IPS-NIHi11 (cell line): ENCODE measurements around the gene PDE11A.
"Not testable (repeated sequence)": the region's sequence is repeated elsewhere in the genome, so short reads cannot be mapped to it uniquely, and the experiment has no call there.

Experiments used
- DNase-seq: peaks from one replicate; pipeline ENCODE4 v3.0.0; 2012; ENCODE audit warnings: mixed read lengths, low spot score

PDE11A gene

DNA sequence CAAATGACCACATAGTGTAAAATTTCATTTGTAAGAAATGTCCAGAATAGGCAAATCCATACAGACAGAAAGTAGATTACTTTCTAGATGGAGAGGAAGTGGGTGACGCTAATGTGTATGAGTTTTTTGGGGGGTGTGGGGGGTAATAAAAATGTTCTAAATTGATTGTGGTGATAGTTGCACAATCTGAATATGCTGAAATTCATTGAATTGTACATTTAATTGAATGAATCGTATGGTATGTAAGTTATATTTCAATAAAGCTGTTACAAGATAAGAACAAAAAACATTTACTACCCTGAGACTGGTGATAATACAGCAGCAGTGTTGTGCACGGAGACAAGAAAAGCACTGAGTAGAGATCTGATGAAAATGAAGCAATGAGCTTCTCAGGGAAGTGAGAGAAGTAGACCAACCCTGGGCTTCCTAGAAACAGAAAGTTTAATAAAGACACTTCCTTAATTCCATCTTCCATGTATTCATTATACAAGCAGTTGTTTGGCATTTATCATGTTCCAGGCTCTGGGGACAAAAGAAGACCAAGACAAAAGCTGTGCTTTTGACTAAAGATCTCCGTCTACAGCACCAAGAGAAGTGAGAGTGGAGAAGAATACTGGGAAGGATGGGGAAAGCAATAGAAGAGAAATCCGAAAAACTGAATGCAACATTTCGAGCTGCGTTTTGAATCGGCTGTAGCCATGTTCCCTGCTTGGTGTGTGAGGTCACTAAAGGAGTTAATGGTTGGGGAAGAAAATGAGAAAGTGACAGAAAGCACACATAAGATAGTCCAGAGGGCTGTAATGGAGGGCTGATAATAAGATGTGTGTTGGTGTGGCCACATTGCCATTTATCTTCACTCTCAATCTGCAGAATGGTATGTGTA is 1.8 kb upstream of the PDE11A start:
- DNase-seq: no peak

DNA sequence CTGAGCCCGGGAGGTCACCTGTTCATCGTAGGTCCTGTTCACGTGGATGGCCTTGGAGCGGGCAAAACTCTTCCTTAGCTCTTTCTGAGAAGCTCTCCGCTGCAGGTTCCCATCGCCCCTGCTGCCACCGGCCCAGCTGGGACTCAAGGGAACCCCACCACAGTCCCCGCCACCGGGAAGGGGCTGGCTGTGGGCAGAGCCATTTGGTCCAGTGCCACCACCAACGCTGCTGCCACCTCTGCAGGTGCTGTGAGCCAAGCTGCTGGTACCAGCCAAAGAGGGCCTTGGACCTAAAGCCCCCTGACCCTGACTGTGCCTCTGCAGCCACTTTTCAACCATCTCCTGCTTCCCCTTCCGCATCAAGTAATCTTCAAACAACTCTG is 586 bp downstream of the PDE11A start:
- no peak for DNase-seq

DNA sequence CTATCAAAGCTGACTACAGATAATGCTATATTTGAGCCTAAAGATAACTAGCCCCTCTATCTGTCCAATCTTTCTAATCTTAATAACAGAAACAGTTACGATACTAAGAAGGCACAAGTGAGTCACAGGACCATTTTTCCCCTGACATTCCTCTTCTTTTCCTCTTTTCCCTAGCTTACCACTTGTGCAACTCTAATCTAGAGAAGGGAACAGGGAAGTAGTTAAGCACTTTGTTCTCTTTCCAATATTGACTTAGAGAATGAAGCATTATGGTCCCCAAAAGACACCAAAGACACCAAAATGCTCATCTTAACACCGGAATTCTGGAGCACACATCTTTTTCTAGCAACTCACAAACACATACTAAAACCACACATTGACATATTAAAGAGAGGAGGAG is 1.8 kb downstream of the PDE11A start:
- DNase-seq: no peak

DNA sequence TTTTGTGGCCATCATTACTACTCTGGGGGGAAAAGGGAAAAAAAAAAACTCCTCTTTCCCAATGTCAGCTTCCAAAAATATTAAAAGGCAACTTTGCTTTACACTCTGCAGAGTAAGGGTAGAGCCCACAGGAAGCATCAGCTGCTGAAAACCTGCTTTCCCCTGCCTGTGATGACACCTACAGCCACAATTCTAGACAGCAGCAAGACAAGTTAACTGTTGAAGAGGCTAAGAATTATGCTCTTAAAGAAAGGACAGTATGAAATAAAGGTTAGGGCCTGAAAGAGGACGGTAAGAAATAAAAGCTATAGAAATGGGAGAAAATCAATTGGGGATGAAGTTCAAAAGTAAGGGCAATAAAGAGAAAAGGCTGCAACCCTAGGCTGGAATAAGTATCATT is 3.0 kb downstream of the PDE11A start:
- no peak for DNase-seq

DNA sequence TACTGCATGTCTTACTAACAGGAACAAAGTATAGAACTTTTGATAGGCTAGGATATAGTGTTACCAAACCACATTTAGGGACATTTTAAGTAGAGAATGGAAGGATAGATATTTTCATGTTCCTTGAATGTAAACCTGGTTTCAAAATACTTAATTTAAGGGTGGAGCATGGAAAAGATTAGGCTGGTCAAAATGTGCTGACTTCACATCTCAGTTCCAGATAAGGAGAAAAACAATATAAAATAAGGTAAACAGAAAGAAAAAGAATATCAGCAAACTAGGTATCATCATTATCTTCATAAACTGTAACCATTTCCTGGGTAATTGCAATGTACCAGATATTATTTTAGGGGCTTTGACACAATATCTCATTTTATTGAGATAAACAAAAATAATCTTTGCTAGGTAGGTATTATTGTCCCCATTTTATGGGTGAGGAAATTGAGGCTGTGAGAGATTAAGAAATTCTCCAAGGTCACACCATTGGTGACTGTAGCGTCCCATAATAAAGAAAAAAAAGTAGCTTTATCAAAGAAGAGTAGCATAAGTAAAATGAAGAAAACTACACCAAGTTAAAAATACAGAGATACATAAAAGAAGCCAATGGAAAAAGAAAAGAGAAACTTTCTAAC is 3.6 kb downstream of the PDE11A start:
- no peak for DNase-seq

DNA sequence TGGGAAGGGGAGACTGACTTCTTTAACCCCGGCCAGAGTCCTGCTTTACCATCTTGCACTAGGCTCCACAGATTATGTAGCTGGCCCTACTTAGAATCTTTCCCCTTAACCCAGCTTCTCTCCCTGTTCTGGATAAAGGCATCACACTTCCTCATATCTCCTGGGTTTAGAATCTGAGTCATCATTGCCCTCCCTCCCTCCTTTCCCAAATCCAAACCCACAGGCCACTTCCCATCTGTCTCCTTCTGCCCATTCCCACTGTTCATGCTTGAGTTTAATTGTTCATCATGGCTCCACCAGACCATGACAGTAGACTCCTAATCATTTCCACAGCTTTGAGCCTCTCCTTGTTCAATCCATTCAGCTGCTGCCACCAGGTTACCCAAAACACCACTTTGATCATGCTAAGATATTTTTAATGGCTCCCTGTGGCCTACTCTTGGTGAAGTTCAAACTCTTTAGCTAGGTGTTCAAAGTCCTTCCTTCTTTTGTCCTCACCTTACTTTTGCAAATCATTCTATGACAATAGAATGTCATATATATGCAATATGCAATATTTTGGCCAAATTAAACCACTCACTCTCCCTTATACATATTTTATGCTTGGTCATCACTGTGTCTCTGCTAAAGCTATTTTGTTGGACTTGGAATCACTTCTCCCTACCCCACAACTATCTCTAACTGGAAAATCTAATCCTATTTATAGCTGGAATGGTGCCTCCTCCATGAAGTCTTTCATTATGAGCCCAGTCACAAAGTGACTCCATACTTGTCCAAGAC is 5.5 kb downstream of the PDE11A start:
- DNase-seq: no peak

DNA sequence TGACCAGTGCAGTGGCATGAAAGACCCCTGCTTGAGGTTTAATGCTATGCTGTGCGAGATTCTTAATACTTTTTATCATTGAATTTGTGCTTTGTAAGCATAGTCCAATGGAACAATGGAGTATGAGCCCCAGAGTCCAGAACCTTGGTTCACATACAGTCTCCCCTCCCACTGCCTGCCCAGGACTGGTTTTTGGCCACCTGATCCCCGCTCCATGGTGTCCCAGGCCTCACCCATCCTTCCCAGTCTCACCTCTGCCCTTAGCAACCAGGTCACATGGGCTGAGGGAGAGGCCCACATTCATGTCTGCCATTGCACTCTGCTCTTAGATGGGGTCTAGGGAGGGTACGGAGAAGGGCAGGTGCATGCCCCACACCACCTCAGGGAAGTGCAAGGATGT is 6.3 kb downstream of the PDE11A start:
- DNase-seq: no peak

DNA sequence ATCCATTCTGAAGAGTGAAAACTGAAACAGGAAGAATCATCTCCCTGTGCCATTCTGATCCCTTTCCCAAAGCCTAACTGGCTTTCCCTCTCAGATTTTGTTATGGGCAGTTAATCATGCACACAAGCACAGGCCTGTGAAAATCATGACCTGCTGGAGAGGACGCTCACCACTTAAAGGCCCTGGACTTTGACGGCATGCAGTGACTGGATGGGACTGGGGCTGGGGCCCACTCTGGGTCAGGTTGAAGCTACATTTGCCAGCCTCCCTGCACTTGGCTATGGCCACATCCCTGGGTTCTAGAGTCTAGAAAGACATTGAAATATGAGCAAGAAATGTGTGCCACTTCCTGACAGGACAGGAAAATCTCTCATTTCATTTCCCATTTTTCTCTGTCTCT is 12.9 kb downstream of the PDE11A start:
- DNase-seq: no peak

DNA sequence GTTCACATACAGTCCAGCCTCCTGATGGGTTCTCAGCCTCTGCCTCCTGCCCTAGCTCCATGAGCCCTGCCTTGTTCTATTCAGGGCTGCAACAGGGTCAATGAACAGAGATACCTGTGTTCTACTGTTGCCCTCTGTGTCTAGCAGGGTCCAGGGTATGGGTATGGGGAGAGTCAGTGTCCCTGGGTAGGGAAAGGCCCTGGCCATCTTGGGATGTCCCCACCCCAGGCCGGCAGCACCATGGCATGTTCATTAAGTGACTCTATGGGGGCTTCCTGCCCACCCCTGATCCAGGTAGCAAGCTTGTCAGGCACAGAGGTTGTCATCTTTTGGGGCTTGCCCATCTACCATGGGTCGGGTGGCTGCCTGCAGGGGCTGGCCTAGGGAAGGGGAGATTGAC is 13.5 kb downstream of the PDE11A start:
- no peak for DNase-seq

DNA sequence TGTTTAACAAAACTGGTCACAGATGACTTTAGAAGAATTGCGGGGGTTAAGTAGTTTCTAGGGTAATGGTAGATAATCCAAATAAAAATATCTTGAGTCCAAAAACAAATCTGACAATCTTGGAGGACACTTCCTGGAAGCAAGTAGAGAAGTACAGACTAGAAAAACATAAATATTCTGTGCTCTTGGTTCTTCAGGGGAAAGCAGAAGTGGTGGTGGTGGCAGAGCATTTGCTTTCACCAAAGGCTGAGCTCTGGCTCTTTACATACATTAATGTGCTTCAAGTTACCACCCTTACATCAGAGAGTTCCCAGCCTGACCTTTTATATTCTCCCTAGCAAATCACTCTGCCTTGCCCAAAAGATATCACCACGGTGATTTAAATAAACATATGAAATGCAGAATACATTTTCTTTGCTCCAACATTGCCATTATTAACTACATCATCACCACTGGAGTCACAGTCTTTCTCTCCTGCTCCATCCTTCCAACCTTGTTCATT is 15.3 kb downstream of the PDE11A start:
- no peak for DNase-seq

DNA sequence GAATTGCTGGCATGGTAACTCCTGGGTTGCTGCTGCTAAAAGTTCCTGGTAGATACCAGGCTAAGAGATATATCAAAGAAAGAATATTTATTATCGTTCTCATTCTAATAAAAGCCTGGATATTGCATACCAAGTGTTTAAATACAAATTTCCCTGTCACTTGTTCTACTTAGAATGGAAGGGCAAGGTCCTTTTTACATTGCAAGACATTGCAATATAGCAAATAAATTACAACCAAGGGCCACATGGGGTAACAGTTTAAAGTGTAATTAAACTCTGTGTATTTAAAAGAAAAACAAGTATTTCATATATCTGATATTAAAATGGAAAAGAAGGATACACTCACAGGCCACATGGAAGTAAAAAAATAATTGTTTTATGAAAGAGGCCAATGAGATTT is 16.2 kb downstream of the PDE11A start:
- DNase-seq: no peak

DNA sequence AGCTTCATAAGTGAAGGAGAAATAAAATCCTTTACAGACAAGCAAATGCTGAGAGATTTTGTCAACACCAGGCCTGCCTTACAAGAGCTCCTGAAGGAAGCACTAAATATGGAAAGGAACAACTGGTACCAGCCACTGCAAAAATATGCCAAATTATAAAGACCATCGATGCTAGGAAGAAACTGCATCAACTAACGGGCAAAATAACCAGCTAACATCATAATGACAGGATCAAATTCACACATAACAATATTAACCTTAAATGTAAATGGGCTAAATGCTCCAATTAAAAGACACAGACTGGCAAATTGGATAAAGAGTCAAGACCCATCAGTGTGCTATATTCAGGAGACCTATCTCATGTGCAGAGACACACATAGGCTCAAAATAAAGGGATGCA is 21.3 kb downstream of the PDE11A start:
- not testable (repeated sequence) for DNase-seq

DNA sequence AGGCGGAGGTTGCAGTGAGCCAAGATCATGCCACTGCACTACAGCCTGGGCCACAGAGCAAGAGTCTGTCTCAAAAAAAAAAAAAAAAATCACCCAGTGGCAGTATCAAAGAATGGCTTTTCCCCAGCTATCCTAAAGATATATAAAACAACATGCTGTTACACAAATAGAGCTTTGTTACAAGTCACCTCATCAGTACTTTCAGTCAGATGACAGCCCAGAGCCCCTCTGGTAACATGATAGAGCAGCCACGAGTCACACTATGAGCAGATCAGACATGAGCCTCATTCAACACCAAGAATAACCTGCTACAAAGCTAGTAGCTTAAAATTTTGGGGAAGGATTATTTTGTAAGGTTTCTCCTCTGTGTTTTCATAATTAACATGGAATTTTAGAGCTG is 25.2 kb downstream of the PDE11A start:
- no peak for DNase-seq

DNA sequence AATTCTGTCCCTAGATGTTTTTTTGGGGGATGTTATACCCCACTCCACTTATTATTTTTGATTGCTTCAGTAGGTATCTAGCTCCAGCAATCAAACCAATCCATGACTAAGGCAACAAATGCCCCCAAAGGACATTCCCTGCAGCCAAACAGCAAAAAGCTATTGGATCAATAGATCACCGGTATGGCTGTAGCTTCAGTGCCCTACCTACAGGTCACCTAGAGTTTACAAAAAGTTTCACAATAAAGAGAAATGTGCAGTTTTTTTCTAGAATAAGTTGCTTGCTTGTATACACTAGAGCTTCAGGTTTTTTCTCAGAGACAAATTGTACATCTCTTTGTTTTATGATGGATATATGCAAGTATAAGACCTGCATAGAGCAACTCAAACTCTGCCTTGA is 27.7 kb downstream of the PDE11A start:
- DNase-seq: no peak

DNA sequence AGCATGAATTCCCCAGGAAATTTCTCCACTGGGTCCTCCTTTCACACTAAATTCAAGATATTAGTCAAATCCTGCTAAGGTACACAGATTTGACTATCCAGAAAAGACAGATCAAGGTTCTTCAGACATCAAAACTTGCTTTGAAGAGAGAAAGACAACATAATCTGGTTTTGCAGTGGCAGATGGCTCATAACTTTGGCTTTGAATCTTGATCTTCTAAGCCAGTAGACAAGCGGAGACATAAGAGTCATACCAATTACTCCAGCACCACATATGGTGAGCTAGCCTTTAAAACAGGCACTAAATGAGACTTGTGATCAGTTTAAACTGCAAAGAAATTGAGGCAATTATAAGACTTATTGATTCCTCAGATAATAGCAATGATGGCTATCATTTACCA is 29.3 kb downstream of the PDE11A start:
- DNase-seq: no peak

DNA sequence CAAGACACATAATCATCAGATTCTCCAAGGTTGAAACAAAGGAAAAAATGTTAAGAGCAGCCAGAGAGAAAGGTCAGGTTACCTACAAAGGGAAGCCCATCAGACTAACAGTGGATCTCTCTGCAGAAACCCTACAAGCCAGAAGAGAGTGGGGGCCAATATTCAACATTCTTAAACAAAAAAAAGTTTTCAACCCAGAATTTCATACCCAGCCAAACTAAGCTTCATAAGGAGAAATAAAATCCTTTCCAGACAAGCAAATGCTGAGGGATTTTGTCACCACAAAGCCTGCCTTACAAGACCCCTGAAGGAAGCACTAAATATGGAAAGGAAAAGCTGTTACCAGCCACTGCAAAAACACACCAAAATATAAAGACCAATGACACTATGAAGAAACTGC is 39.0 kb downstream of the PDE11A start:
- DNase-seq: not testable (repeated sequence)

DNA sequence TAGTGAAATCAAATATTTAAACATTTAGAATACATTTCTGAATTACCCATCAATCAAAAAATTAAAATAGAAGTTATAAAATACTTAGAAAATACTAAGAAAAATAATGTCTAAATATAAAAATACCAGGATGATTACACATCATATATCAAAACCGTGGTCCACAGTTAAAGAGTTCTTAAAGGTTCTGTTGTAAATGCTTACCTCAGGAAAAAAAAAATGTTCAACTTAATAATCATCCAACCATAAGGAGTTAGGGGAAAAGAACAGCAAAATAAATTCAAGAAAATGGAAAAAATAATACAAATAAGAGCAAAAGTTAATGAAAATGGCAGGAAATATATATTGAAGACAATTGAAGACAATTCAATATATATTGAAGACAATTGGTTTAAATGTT is 43.2 kb downstream of the PDE11A start:
- DNase-seq: no peak

DNA sequence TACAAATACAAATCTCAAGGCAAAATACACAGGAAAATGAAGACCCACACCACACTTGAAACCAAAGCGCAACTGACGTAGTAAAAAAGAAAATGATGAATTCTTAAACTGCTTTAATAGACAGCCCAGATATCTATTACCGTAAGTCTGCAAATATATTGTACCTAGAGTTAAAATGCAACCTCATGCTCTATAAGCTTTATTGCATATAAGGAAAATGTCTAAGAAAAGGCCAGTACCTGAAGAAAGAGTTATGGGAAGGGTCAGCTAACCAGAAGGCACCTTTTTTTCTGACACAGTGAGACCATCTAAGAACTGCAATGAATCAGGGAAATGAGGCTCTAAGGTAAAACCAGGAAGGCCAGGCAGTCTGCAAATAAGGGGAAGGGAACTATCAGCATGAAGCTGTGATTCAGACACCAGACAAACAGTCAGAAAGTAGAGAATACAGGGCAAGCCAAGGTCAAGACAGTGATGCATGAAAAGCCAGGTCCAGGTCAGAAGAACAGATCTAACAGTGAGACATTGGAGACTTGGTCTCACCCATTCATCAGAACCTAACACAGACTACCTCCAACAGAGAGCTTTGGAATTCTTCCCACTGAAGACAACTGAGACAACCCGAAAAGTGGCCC is 46.9 kb downstream of the PDE11A start:
- no peak for DNase-seq

DNA sequence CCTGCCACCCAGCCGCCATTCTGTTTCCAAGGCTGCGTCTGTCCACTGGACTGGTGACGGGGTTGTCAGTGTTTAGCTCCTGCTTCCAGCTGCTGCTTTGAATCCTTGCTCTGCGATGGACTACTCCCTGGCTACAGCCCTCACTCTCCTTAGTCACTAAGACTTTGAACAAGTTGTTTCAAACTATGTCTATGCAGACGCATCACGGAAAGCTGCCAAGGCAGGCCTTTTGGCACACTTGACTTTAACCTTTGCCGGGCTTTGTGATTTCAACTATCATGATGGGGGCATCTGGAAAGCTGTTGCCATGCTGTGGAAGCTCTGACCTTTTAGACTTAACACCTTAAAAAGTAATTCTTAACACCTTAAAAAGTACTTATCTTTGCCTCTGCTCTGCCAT is 54.4 kb downstream of the PDE11A start:
- no peak for DNase-seq

DNA sequence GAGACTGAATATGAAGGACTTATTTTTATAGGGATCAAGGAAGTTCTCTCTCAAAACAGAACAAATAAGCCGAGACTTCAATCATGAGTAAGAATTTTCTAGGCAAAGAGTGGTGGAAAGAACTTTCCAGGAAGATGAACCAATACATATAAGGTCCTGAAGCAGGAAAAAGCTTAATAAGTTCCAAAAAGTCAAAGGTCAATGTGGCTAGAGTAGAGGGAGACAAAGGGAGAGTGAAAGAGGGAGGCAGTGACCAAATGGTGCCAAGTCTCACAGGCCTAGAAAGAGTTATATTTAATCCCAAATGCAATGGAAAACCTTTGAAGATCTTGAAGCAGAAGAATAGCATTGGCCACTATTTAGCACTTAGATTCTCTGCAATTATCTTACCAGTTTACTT is 56.0 kb downstream of the PDE11A start:
- no peak for DNase-seq

DNA sequence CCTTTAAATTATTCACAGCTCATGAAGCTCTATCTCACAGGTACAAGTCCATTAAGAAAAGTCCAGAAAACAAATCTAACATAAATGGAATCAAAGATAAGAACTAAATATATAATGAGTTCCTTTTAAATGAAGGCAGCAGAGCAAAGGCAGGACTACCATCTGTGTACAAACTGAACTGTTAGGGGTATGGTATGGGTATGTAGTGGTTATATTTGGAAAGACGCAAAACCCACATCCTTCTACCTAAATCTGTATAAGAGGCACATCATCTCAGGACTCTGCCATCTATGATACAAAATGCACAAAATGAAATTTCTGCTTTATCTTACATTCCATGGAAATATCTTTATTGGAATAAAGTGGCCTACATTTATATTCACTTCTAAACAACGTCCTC is 59.9 kb downstream of the PDE11A start:
- no peak for DNase-seq

DNA sequence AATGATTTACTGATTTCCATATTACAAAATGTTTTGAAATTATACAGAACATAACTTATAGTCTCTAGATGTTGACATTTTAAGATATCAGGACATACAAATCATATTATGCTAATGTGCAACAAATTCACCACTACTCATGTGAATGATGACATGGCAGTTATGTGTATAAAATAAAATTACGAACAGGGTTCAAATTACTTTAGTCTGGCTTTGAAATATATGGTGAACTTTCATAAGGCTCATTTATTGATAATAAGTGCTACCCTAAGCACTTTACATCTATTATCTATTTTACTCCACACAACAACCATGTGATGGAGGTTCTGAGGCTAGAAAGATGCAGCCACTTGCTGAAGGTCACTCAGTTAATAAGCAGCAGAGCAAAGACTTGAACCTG is 62.8 kb downstream of the PDE11A start:
- no peak for DNase-seq
